OCI-LY1 (cell line): ENCODE measurements around the gene WWOX.

Experiments used
- EZH2 ChIP-seq: fragments of 200-600 bp; sonication (generic), shearing (Covaris generic); IDR thresholded peaks from 2 replicates; pipeline ENCODE4 v1.8.0; 2017; ENCODE audit warnings: borderline replicate concordance, mixed run types, mild to moderate bottlenecking, antibody characterized with exemption, low read length, moderate library complexity, mixed read lengths
- TF ChIP-seq, protein P1 (sequence below): fragments of 200-600 bp; sonication (generic), shearing (Covaris generic); IDR thresholded peaks from 2 replicates; pipeline ENCODE4 v1.5.1; 2017; ENCODE audit warnings: mild to moderate bottlenecking, antibody characterized with exemption, low read length, moderate library complexity, mixed read lengths

- TF ChIP-seq, protein P1, sequence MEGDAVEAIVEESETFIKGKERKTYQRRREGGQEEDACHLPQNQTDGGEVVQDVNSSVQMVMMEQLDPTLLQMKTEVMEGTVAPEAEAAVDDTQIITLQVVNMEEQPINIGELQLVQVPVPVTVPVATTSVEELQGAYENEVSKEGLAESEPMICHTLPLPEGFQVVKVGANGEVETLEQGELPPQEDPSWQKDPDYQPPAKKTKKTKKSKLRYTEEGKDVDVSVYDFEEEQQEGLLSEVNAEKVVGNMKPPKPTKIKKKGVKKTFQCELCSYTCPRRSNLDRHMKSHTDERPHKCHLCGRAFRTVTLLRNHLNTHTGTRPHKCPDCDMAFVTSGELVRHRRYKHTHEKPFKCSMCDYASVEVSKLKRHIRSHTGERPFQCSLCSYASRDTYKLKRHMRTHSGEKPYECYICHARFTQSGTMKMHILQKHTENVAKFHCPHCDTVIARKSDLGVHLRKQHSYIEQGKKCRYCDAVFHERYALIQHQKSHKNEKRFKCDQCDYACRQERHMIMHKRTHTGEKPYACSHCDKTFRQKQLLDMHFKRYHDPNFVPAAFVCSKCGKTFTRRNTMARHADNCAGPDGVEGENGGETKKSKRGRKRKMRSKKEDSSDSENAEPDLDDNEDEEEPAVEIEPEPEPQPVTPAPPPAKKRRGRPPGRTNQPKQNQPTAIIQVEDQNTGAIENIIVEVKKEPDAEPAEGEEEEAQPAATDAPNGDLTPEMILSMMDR = no peak
- no peak for TF ChIP-seq EZH2
These were observed 9.0 kb downstream of the WWOX start for GRCh38 chr16:78108451-78108850.
